PC-3 (cell line): ENCODE data around the gene CACNA1H.

ENCODE experiments used
- EZH2 ChIP-seq: fragments of 300-600 bp; sonication (generic); IDR thresholded peaks from one replicate; pipeline ENCODE4 v1.6.1; 2017; ENCODE audit warnings: antibody characterized with exemption, mild to moderate bottlenecking, low read length; ENCODE audit not compliant: unreplicated experiment
- EZH2phosphoT487 ChIP-seq: fragments of 300-600 bp; sonication (generic); IDR thresholded peaks from 2 replicates; pipeline ENCODE4 v1.6.1; 2018; ENCODE audit warnings: mild to moderate bottlenecking, antibody characterized with exemption, low read length, borderline replicate concordance
- TF ChIP-seq, protein P1 (sequence below): fragments of 300-600 bp; sonication (generic); conservative IDR thresholded peaks from 2 replicates; pipeline ENCODE4 v1.5.1; 2017; ENCODE audit warnings: antibody characterized with exemption, low read depth, mild to moderate bottlenecking, low read length

- TF ChIP-seq, protein P1, sequence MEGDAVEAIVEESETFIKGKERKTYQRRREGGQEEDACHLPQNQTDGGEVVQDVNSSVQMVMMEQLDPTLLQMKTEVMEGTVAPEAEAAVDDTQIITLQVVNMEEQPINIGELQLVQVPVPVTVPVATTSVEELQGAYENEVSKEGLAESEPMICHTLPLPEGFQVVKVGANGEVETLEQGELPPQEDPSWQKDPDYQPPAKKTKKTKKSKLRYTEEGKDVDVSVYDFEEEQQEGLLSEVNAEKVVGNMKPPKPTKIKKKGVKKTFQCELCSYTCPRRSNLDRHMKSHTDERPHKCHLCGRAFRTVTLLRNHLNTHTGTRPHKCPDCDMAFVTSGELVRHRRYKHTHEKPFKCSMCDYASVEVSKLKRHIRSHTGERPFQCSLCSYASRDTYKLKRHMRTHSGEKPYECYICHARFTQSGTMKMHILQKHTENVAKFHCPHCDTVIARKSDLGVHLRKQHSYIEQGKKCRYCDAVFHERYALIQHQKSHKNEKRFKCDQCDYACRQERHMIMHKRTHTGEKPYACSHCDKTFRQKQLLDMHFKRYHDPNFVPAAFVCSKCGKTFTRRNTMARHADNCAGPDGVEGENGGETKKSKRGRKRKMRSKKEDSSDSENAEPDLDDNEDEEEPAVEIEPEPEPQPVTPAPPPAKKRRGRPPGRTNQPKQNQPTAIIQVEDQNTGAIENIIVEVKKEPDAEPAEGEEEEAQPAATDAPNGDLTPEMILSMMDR, result no peak
- TF ChIP-seq EZH2phosphoT487 (no peak), EZH2 (no peak)
These were observed 63.9 kb downstream of the CACNA1H start for GRCh38 chr16:1216681-1217400.
